Measurements from ENCODE around the gene POLD4.

Gene POLD4

GRCh38 chr11:67371189-67371910 lies 18.0 kb upstream of the POLD4 start:
- H3K27me3 ChIP-seq (replicated peaks) = no peaks in the 10 kb centered on the region
- peak; percentile 43 for DNase-seq
- in situ Hi-C loops (cut with HindIII; ENCODE audit: low pct_ligation_motif_present, low sequenced_read_pairs) = no loop called here
- H3K36me3 ChIP-seq (replicated peaks) = peaks cover 3% of the 10 kb centered on the region
- peak; percentile 78 for TF ChIP-seq CTCF (IDR thresholded peaks at IDR 0.05; ENCODE audit: low read depth, low read length, missing control alignments)
- no peak overlapping the region for H3K27ac ChIP-seq
- H3K4me3 ChIP-seq (ENCODE audit: low read depth, low read length) = peak overlapping the region; percentile 63

GRCh38 chr11:67370351-67371076 lies 17.2 kb upstream of the POLD4 start:
- TF ChIP-seq CTCF (IDR thresholded peaks at IDR 0.05; ENCODE audit: low read depth, low read length, missing control alignments) = no peak
- no peaks in the 10 kb centered on the region for H3K27me3 ChIP-seq (replicated peaks)
- DNase-seq = no peak
- H3K27ac ChIP-seq = no peak overlapping the region
- in situ Hi-C loops (cut with HindIII; ENCODE audit: low pct_ligation_motif_present, low sequenced_read_pairs) = no loop called here
- H3K36me3 ChIP-seq (replicated peaks) = peaks cover 3% of the 10 kb centered on the region
- peak overlapping the region; percentile 63 for H3K4me3 ChIP-seq (ENCODE audit: low read depth, low read length)

GRCh38 chr11:67369801-67370284 lies 16.5 kb upstream of the POLD4 start:
- H3K27ac ChIP-seq = no peak overlapping the region
- peak overlapping the region; percentile 20 for H3K4me3 ChIP-seq (ENCODE audit: low read depth, low read length)
- peaks cover 9% of the 10 kb centered on the region for H3K36me3 ChIP-seq (replicated peaks)
- H3K27me3 ChIP-seq (replicated peaks) = no peaks in the 10 kb centered on the region
- no peak for TF ChIP-seq CTCF (IDR thresholded peaks at IDR 0.05; ENCODE audit: low read depth, low read length, missing control alignments)
- no peak for DNase-seq
- in situ Hi-C loops (cut with HindIII; ENCODE audit: low pct_ligation_motif_present, low sequenced_read_pairs) = no loop called here

- Histone ChIP-seq H3K27me3 (replicated peaks) (no peaks in the 10 kb centered on the region), H3K4me3 (ENCODE audit: low read depth, low read length) (no peak overlapping the region), H3K27ac (no peak overlapping the region), H3K36me3 (replicated peaks) (peaks cover 15% of the 10 kb centered on the region)
- no peak for DNase-seq
- in situ Hi-C loops (cut with HindIII; ENCODE audit: low pct_ligation_motif_present, low sequenced_read_pairs) = no loop called here
- no peak for TF ChIP-seq CTCF (IDR thresholded peaks at IDR 0.05; ENCODE audit: low read depth, low read length, missing control alignments)
These were observed 15.9 kb upstream of the POLD4 start for GRCh38 chr11:67369275-67369674.

- Histone ChIP-seq H3K36me3 (replicated peaks) (peaks cover 16% of the 10 kb centered on the region), H3K27me3 (replicated peaks) (no peaks in the 10 kb centered on the region), H3K4me3 (ENCODE audit: low read depth, low read length) (no peak overlapping the region), H3K27ac (no peak overlapping the region)
- in situ Hi-C loops (cut with HindIII; ENCODE audit: low pct_ligation_motif_present, low sequenced_read_pairs) = no loop called here
- no peak for TF ChIP-seq CTCF (IDR thresholded peaks at IDR 0.05; ENCODE audit: low read depth, low read length, missing control alignments)
- no peak for DNase-seq
These were observed 15.3 kb upstream of the POLD4 start for GRCh38 chr11:67368621-67369020.

Measured in brain microvascular endothelial cell (primary cell).